Parathyroid adenoma (tissue), 2 donors: ENCODE measurements around the gene ADAMTSL5.
"Not testable (repeated sequence)": the region's sequence is repeated elsewhere in the genome, so short reads cannot be mapped to it uniquely, and the experiment has no call there.

Source experiments
- H2AFZ ChIP-seq: fragments of 300-600 bp; sonication (generic); one replicate; pipeline ENCODE4 v1.7.0; 2017; ENCODE audit warnings: antibody characterized with exemption, mild to moderate bottlenecking
- H3K27ac ChIP-seq: fragments of 300-600 bp; sonication (generic); one replicate; pipeline ENCODE4 v1.7.0; 2017
- H3K27me3 ChIP-seq: fragments of 300-600 bp; sonication (generic); one replicate; pipeline ENCODE4 v1.7.0; 2017; ENCODE audit warnings: low read length; ENCODE audit not compliant: control insufficient read depth, insufficient read depth
- H3K36me3 ChIP-seq: fragments of 300-600 bp; sonication (generic); one replicate; pipeline ENCODE4 v1.7.0; 2017; ENCODE audit warnings: low read length; ENCODE audit not compliant: control insufficient read depth, insufficient read depth
- H3K4me1 ChIP-seq: fragments of 300-600 bp; sonication (generic); one replicate; pipeline ENCODE4 v1.7.0; 2017; ENCODE audit warnings: control low read depth
- H3K4me2 ChIP-seq: fragments of 300-600 bp; sonication (generic); one replicate; pipeline ENCODE4 v1.7.0; 2017; ENCODE audit warnings: low read length
- H3K4me3 ChIP-seq: fragments of 300-600 bp; sonication (generic); one replicate; pipeline ENCODE4 v1.7.0; 2017; ENCODE audit warnings: low read depth, low read length
- H3K79me2 ChIP-seq: fragments of 300-600 bp; sonication (generic); one replicate; pipeline ENCODE4 v1.7.0; 2017; ENCODE audit warnings: control low read depth
- H3K9ac ChIP-seq: fragments of 300-600 bp; sonication (generic); one replicate; pipeline ENCODE4 v1.7.0; 2017; ENCODE audit warnings: mild to moderate bottlenecking
- H3K9me3 ChIP-seq: fragments of 300-600 bp; sonication (generic); one replicate; pipeline ENCODE4 v1.7.0; 2017; ENCODE audit warnings: low read length; ENCODE audit not compliant: control insufficient read depth
- CTCF ChIP-seq: fragments of 300-600 bp; sonication (generic); IDR thresholded peaks from one replicate; pipeline ENCODE4 v1.7.0; 2017; ENCODE audit warnings: antibody characterized with exemption, mild to moderate bottlenecking
- donor health status: primary hyperparathyroidism.

ADAMTSL5 gene

GRCh38 chr19:1551068-1552040, 38.5 kb upstream of the ADAMTSL5 start:
- no peaks in the 10 kb centered on the region for H3K9me3 ChIP-seq
- no peak overlapping the region for H2AFZ ChIP-seq
- no peaks in the 10 kb centered on the region for H3K4me1 ChIP-seq
- no peak overlapping the region for H3K9ac ChIP-seq
- no peak overlapping the region for H3K4me2 ChIP-seq
- TF ChIP-seq CTCF = no peak
- no peaks in the 10 kb centered on the region for H3K27me3 ChIP-seq
- no peaks in the 10 kb centered on the region for H3K36me3 ChIP-seq
- H3K27ac ChIP-seq = no peak overlapping the region
- H3K4me3 ChIP-seq = no peak overlapping the region
- H3K79me2 ChIP-seq = no peaks in the 10 kb centered on the region

GRCh38 chr19:1549332-1549945, 36.6 kb upstream of the ADAMTSL5 start:
- Histone ChIP-seq H3K4me1 (no peaks in the 10 kb centered on the region), H3K27me3 (no peaks in the 10 kb centered on the region), H3K36me3 (no peaks in the 10 kb centered on the region), H3K9me3 (no peaks in the 10 kb centered on the region), H2AFZ (no peak overlapping the region), H3K9ac (no peak overlapping the region), H3K27ac (no peak overlapping the region), H3K4me3 (no peak overlapping the region), H3K4me2 (no peak overlapping the region), H3K79me2 (no peaks in the 10 kb centered on the region)
- TF ChIP-seq CTCF = no peak

- Histone ChIP-seq H3K36me3 (no peaks in the 10 kb centered on the region), H3K4me3 (no peak overlapping the region), H2AFZ (no peak overlapping the region), H3K79me2 (no peaks in the 10 kb centered on the region), H3K27ac (no peak overlapping the region), H3K27me3 (no peaks in the 10 kb centered on the region), H3K4me2 (no peak overlapping the region), H3K4me1 (no peaks in the 10 kb centered on the region), H3K9ac (no peak overlapping the region), H3K9me3 (no peaks in the 10 kb centered on the region)
- TF ChIP-seq CTCF = no peak
These were observed 27.6 kb upstream of the ADAMTSL5 start for GRCh38 chr19:1540365-1540925.

GRCh38 chr19:1539749-1540148, 26.9 kb upstream of the ADAMTSL5 start:
- not testable (repeated sequence) for H3K36me3 ChIP-seq, H3K27me3 ChIP-seq, H3K4me1 ChIP-seq, H3K27ac ChIP-seq, H3K79me2 ChIP-seq, H3K9me3 ChIP-seq, H3K4me3 ChIP-seq, H2AFZ ChIP-seq, H3K9ac ChIP-seq, H3K4me2 ChIP-seq

- no peak for TF ChIP-seq CTCF
- H3K36me3 ChIP-seq = no peaks in the 10 kb centered on the region
- no peak overlapping the region for H3K9ac ChIP-seq
- no peaks in the 10 kb centered on the region for H3K9me3 ChIP-seq
- H2AFZ ChIP-seq = no peak overlapping the region
- H3K27me3 ChIP-seq = no peaks in the 10 kb centered on the region
- H3K27ac ChIP-seq = no peak overlapping the region
- H3K4me3 ChIP-seq = no peak overlapping the region
- H3K4me1 ChIP-seq = no peaks in the 10 kb centered on the region
- H3K79me2 ChIP-seq = no peaks in the 10 kb centered on the region
- no peak overlapping the region for H3K4me2 ChIP-seq
These were observed 26.2 kb upstream of the ADAMTSL5 start for GRCh38 chr19:1538978-1539377.

GRCh38 chr19:1535699-1536098, 22.9 kb upstream of the ADAMTSL5 start:
- H3K4me1 ChIP-seq, H3K4me3 ChIP-seq, H3K36me3 ChIP-seq, H3K27ac ChIP-seq, H3K4me2 ChIP-seq, H3K79me2 ChIP-seq, H3K9me3 ChIP-seq, H3K9ac ChIP-seq, H3K27me3 ChIP-seq, H2AFZ ChIP-seq: not testable (repeated sequence)
